ENCODE results near the gene SYTL2. TPM values are rescaled to one million over a fixed set of nuclear protein-coding genes. Genes with fewer than 3 reads are reported as not detected.

SYTL2 gene
- total RNA-seq, 1 donor from 2014 or later, result 24.6 TPM

DNA sequence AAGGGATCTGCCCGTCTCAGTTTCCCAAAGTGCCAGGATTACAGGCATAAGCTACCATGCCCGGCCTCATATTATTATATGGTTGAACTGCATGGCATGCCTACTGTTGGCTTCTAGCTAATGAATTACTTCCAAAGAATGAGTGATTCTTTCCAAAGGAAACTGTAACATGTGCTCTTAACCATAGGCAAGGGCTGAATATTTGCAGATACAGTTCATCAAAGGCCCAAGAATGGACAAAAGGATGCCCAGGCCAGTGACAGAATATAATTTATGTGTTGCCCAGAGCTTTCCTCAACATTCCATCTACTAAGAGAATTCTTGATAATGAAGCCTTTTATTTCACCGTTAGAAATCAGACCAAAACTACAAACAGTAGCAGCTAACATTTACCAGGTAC is 98.0 kb downstream of the SYTL2 start:
- DNase-seq (ENCODE audit: low spot score) (no peak), ATAC-seq (no peak)
- intact Hi-C loops (cut with DNase I), result no loop called here

DNA sequence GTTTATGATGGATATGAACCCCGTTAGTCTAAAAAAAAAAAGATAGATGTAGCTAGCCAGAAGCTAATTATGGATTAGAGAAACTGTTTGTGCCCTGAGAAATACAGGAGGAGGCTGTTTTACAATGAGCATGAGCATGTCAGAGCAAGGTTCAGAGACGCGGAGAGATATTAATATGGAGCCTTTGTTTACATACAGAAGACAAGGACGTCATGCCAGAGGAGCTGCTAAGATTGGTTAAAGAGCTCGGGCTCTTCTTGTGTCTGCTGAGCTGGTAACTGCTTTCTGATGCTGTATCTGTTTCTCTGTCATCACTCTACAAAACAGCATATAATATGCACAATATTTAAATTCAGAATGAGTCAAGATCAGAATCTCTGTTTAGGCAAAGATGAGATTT is 100.0 kb downstream of the SYTL2 start:
- intact Hi-C loops (cut with DNase I), result no loop called here
- ATAC-seq (no peak), DNase-seq (ENCODE audit: low spot score) (no peak)

DNA sequence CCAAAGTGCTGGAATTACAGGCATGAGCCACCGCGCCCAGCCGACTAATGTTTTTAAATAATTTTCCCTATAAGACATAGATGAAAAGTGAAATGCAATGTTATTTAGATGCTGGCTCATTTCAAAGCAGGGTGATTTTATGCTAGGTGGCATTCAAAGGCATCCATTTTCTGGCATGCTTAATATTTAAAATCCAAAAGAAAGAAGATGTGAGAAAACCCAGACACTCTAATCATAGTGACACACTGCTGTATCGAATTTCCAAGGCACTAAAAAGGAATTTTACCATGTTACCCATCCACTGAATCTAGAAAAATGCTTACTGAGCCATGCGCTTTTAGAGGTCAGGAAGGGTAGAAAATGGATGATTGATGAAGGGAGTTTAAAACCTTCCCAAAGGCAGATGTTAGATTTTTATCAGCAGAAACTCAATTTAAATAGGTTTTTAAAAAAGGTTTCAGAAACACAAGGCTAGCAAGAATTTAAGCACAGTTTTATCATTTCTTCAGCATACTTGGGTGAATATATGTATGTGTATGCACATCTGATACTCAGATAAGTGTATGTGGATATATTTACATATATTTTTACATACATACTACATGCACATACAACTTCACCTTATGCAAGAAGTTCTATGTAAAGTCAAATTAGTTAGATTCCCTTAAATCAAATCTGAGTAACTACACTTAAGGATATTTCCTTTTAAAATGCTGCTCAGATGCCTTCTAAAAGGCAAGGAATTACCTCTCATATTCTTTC is 100.8 kb downstream of the SYTL2 start:
- no peak for DNase-seq (ENCODE audit: low spot score)
- ATAC-seq, result no peak
- intact Hi-C loops (cut with DNase I), result no loop called here

DNA sequence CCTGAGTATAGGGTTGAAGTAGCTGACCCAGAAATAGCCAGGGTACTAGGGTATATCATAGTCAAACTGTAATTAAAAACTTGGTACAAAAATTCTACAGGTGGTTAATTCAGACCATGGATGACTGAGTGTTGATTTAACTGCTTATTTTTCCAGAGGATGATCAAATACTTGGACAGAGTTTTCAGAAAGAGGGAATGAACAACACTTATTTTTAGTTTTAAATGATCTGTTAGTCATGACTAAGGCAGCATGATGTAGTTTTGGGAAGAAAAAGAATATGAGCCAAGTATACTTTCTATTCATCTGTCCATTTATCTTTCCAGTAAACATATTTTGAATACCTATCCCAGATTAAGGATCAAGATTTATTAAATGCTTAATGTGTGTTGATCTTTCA is 105.1 kb downstream of the SYTL2 start:
- ATAC-seq, result no peak
- intact Hi-C loops (cut with DNase I), result no loop called here

DNA sequence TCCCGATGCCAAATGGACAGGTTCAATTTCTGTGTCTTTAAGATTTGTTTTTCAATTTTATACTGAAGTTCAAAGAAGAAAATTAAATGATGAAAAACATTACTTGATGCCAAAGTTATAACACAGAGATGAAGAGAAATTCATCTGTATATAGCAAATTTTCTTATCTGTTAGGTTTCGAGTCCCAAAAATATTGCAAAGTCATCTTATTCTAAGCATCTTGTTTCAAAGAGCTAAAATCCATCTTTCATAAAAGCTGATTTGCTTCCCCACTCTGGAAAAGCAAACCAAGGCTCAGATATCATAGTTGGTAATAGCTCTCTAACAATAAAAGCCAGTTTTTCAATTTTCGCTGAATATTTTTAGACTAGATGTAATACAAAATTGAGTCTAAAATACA is 106.0 kb downstream of the SYTL2 start:
- no peak for DNase-seq (ENCODE audit: low spot score)
- intact Hi-C loops (cut with DNase I), result no loop called here
- ATAC-seq, result no peak

More for the DNA sequence above, 105.1 kb downstream of the SYTL2 start:
- no peak for DNase-seq (ENCODE audit: low spot score)

DNA sequence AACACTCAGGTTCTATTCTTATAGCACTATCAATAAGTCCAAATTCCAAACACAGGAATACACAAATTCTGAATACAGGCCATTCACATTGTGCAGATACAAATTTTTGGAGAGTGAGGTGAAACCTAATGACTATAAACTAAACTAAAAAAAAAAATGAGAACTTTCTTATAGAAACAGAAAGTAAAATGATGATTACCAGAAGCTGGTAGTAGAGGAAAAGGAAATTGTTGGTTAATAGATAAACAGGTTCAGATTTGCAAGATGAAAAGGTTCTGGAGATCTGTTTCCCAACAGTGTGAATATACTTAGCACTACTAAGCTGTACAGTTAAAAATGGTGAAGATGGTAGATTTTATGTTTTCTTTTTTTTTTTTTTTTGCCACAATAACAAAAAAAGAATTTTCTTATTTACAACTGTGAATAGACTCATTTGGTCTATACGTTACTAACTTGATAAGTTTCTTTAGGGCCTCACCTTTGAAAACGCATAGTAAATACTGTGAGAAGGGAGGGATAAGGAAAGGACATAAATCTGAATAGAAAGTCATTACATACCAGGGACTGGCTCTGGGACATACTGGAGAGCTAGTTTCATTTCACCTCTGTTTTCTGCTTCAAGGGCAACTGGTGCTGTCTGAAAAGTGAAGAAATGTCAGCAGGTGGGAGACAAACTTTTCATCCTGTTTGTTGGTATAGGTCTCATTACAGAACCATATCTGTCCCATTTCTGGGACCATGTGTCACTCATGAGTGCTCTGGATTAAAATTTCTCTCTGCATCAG is 110.8 kb downstream of the SYTL2 start:
- ATAC-seq (no peak), DNase-seq (ENCODE audit: low spot score) (no peak)
- intact Hi-C loops (cut with DNase I), result no loop called here

DNA sequence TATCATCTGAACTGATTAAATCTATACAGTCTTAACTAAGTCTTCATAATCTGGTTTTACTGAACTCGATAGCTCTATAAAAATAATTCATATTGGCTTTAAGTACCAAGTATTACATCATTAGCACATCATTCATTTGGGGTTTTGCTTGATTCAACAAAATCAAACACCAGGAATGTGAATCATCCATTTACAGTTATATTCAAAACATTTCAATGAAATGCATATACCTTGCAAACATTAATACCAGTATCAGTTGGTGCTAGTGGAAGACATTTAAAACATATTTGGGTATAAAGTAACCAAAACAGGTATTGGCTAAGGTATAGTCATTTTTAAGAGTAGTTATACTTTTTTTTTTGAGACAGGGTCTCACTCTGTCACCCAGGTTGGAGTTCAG is 112.7 kb downstream of the SYTL2 start:
- DNase-seq (ENCODE audit: low spot score) (no peak), ATAC-seq (no peak)
- intact Hi-C loops (cut with DNase I), result no loop called here

DNA sequence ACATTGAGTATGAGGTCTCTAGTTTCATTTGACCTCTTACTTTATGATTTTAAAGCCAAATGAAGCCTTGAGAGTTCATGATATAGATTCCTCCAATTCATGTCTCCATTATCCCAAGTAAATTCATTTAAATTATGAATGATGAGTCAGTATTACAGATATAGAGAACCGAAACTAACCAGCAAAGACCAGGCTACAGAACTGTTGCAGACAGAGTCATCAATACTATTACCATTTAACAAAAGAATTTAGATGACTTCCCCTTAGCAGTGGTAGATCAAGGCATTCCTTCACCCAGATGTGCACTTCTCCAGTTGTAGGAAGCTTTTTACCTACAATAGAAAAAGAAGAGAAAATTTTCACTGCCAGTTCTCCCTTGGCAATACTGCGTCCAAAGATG is 113.2 kb downstream of the SYTL2 start:
- DNase-seq (ENCODE audit: low spot score) (no peak), ATAC-seq (no peak)
- intact Hi-C loops (cut with DNase I), result no loop called here

DNA sequence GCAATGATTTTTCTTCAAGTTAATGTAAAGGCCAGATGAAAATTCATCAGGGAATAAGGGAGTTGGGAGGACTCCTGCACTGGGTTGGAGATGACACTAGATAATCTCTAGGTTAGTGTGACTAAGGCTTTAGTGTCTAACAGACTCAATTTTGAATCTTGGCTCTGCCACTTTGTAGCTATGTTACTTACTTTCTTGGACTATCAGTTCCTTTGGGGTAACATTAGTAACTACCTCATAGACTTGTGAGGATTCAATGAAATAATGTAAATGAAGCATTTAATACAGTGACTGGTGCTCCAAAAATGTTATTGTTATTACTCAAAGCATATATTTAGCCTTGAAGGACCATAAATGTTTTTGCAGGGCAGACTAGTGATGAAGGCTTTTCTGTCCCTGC is 115.4 kb downstream of the SYTL2 start:
- ATAC-seq (no peak), DNase-seq (ENCODE audit: low spot score) (no peak)
- intact Hi-C loops (cut with DNase I), result no loop called here

DNA sequence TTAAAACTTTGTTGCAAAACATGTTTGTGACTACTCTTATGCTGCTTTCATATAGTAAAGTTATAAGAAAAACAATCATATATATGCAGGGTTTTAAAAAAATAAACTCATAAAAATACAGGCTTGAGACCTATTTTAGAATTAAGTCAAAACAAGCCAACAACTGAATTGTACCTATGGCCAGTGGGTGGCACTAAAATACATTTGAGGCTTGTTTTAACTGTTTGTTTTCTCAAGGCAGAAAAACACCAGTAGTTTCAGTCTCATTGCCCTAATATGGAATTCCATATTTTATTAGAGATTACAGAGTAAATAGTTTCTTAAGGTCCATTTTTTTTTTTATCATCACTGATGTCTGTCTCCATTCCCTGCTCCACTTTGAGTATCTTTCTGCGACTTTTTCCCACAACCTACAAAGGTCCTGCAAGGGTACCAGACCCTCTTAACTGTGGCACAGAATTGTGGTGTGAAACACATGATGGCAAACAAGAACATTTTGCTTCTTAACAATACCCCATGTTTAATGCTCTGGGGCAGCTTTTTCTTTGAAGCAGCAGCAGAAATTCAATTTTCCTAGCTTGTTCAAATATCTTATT is 116.5 kb downstream of the SYTL2 start:
- ATAC-seq, result no peak
- DNase-seq (ENCODE audit: low spot score), result no peak
- intact Hi-C loops (cut with DNase I), result no loop called here

DNA sequence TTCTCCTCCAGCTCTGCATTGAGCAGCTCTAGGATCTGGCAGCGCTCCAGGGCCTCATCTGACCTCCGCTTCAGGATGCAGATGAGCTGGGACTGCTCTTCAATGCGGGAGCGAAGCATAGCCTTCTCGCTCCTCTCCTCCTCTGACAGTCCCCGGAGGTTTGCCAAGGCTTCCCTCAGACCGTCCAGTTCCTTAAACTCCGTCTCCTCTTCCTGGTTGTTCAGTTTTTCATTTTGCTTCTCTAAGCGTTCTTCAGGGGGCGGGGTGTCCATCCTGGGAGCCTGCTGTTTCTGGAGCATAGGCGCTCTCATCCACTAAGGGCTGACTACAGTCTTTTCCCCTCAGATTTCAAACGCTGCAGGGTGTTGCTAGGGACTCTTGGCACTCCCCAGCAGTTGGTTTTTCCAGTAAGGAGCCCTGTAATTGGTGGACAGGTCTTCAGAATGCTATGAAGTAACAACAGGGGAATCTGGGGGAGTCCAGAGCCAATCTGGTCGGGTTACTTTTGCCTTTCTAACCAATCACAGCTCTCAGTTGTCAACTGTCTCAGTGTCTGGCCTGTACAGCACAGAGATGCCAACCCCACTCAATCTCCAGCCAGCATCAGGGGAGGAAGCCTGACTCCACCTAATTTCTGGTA is 125.0 kb downstream of the SYTL2 start, which contains the start of gene CCDC89:
TSS of gene CCDC89 (minus strand) at position 376 of the 640 bp plus-strand sequence. CDS start at position 311, 65 bp downstream.
- peak; percentile 97 for ATAC-seq
- DNase-seq (ENCODE audit: low spot score), result peak; percentile 82
- intact Hi-C loops (cut with DNase I), result no loop called here

DNA sequence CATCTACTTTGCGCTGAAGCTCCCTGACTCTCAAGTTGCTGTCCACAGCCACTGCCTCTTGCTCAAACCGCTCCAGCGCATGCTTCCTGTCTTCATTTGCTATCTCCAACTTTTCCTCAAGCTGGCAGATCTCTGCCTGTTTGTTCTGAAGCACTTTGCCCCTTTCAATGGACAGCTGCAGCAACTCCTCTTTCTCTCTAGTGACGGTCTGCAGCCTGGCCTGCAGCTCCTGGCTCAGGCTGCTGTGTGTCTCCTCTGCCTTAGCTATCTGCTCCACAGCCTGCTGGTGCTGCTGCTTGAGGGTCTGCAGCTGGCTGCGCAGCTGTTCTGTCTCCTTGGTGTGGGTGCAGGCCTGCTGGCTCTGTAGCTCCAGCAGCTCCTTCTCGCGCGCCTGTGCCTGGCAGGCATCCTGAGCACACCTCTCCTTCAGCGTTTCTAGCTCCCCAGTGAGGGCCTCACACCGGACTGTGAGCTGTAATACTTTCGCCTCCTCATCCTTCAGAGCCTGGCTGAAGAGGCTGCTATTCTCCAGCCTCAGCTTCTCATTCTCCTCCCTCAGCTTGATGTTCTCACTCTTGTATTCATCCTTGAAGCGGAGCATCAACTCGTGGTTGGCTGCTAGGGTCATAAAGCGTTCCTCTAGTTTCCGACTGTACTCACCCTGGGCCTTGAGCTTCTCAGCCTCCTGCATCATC is 125.7 kb downstream of the SYTL2 start:
- intact Hi-C loops (cut with DNase I), result no loop called here
- DNase-seq (ENCODE audit: low spot score) (no peak), ATAC-seq (peak; percentile 3)

DNA sequence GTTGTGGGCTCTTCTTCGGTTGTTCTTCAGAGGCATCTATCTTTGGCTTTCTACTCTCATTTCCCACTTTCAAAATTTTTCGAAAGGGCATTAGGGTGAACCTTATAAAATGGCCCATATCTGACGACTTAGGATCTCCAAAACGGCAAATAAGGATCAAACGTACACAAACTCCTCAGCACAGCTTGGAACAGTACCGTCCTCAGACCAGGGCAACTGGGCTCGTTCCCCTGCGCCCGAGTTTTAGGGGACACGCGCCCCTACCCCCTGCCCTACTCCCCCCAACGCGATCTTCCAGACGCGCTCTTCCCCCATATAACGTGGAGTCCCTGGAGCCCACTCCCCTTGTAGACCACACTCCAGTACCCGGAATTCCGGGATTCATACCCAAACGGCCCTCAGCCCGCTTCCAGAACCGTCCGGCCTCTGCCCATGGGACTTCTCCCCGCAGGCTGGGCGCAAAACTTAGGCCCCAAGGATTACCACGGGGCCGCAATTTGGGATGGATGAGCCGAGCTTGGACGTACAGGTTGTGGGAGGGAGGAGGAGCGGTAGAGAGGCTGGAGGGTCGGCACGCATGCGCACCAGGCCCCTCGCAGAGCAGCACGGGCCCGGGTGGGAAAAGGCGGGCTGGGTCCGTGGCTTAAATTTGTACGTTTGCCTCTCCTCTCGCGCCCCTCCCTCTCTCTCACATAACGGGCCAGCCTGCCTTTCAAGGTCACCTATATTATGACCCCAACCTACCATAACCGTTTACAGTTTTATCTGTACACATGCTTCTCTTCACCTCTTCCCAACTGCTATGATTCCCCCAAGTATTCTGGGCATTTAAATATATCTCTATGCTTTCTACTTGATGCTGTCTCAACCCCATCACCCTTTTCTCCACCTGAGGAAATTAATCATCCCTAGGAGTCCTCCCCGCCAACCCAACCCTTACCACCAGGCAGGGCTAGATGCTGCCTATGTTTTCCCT is 128.3 kb downstream of the SYTL2 start:
- ATAC-seq, result peak; percentile 85
- intact Hi-C loops (cut with DNase I), result no loop called here
- peak; percentile 84 for DNase-seq (ENCODE audit: low spot score)

DNA sequence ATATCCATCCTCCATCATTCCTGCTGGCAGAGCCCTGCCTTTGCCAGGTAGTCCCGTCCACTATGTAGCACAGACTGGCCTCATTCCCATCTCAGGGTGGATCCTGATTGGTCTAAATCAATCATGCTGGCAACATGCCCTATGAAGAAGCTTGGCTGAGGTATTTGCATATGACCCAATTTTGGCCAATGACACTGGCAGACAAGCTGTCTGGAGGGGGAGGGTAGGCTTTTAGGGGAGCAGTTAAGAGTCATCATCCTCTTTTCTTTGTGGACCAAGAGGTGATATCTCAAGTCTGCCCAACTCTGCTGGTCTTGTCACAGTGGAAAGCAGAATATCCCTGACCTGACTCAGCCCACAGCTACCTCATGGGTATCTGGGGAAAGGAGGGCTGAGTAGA is 130.0 kb downstream of the SYTL2 start:
- intact Hi-C loops (cut with DNase I), result no loop called here

DNA sequence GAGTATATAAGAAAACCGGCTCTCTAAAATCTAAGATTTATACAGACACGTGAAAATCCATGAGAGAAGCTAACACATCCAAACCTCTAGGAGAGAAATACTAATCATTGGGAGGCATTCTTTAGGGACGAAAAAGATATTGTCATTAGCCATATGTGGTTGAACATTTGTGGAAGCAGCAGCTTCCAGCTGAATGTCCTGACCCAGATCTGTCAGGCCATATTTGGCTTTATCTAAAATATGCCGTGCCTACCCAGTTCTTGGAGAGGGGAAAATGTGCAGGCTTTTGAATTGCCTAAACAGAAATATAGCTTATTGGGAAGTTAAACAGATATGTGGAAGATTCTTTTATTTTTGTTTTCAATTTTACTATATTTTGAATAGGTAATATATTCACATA is 131.4 kb downstream of the SYTL2 start:
- intact Hi-C loops (cut with DNase I), result no loop called here

More for the DNA sequence above, 130.0 kb downstream of the SYTL2 start:
- no peak for ATAC-seq
- no peak for DNase-seq (ENCODE audit: low spot score)

DNA sequence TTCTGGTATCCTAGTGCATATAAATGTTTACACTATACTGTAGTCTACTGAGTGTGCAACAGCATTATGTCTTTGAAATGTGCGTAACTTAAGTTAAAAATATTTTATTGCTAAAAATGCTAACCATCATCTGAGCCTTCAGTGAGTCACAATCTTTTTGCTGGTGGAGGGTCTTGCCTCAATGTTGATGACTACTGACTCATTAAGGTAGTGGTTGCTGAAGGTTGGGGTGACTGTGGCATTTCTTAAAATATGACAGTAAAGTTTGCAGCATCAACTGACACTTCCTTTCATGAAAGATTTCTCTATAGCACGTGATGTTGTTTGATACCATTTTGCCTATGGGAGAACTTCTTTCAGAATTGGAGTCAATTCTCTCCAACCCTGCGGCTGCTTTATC is 137.5 kb downstream of the SYTL2 start:
- no peak for ATAC-seq
- DNase-seq (ENCODE audit: low spot score), result no peak
- intact Hi-C loops (cut with DNase I), result no loop called here

More for the DNA sequence above, 131.4 kb downstream of the SYTL2 start:
- no peak for ATAC-seq
- DNase-seq (ENCODE audit: low spot score), result no peak

DNA sequence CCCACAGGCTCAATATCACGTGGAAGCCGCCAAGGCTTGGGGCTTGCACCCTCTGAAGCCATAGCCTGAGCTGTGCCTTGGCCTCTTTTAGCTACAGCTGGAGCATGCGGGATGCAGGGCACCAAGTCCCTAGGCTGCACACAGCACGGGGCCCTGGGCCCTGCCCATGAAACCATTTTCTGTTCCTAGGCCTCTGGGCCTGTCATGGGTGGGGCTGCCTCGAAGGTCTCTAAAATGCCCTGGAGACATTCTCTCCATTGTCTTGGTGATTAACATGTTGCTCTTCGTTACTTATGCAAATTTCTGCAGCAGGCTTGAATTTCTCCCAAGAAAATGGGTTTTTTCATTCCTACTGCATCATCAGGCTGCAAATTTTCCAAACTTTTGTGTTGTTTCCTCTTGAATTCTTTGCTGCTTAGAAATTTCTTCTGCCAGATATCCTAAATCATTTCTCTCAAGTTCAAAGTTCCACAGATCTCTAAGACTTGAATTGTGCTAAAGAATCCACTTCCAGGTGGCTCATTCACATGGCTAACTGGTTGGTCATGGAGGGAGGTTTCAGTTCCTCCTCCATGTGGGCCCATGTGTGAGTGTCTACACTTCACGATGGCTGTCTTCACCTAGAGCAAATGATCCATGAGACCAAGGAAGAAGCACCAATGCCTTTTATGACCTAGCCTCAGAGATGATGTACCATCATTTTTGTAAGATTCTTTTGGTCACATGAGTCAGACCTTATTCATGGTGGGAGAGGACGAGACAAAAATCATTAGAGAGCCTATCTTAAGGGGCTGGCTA is 138.6 kb downstream of the SYTL2 start:
- no peak for DNase-seq (ENCODE audit: low spot score)
- intact Hi-C loops (cut with DNase I), result no loop called here
- no peak for ATAC-seq
